H1 (cell line): ENCODE data around the gene NBPF1. TPM values are rescaled to one million over a fixed set of nuclear protein-coding genes. Genes with fewer than 3 reads are reported as not detected.
A peak's percentile ranks its signal among the peaks of the same experiment; 100 is the strongest.

ENCODE experiments used
- CTCF ChIA-PET: fragments of 300-600 bp; sonication (Branson Sonifier 250); formaldehyde crosslinking; loops from one replicate; lab custom pipeline; 2021; ENCODE audit not compliant: partially characterized antibody; lab: Charles Lee
- POLR2A ChIA-PET: fragments of 300-600 bp; sonication (Branson Sonifier 250); formaldehyde crosslinking; loops from one replicate; lab custom pipeline; 2021; ENCODE audit warnings: inconsistent platforms; ENCODE audit not compliant: partially characterized antibody; lab: Charles Lee
- DNase-seq, 2 experiments: peaks; one replicate each; pipeline versions ENCODE4 v3.0.0 to v3.0.0-alpha.2; 2010 to 2022; ENCODE audit warnings: low spot score in 2 of 2, low read depth in 1 of 2, mixed read lengths in 1 of 2
- FAIRE-seq: peaks from 2 replicates; lab custom pipeline; 2011; peaks lifted over from hg19 to GRCh38; lab: Jason Lieb, UNC
- H2AFZ ChIP-seq: 2 replicates; pipeline ENCODE4 v1.8.1; 2012; ENCODE audit warnings: low read length, inconsistent platforms
- H2AK5ac ChIP-seq: 2 replicates; pipeline ENCODE4 v1.6.1; 2013; ENCODE audit warnings: low read depth, low read length
- H2BK120ac ChIP-seq: replicated peaks from 2 replicates; pipeline ENCODE3; 2013; ENCODE audit warnings: low read depth, low read length, inconsistent platforms
- H2BK12ac ChIP-seq: 2 replicates; pipeline ENCODE4 v1.6.1; 2013; ENCODE audit warnings: low read depth, low read length
- H2BK15ac ChIP-seq: 2 replicates; pipeline ENCODE4 v1.6.1; 2013; ENCODE audit warnings: low read length
- H2BK20ac ChIP-seq: 2 replicates; pipeline ENCODE4 v1.6.1; 2013; ENCODE audit warnings: low read length
- H2BK5ac ChIP-seq: 2 replicates; pipeline ENCODE4 v1.6.1; 2013; ENCODE audit warnings: low read depth, low read length
- H3K14ac ChIP-seq: 2 replicates; pipeline ENCODE4 v1.6.1; 2013; ENCODE audit warnings: inconsistent platforms; ENCODE audit not compliant: insufficient read length
- H3K18ac ChIP-seq: 2 replicates; pipeline ENCODE4 v1.6.1; 2013; ENCODE audit warnings: low read length; ENCODE audit errors: extremely low read depth
- H3K23ac ChIP-seq: 2 replicates; pipeline ENCODE4 v1.6.1; 2013; ENCODE audit warnings: inconsistent platforms; ENCODE audit not compliant: insufficient read length
- H3K23me2 ChIP-seq: 2 replicates; pipeline ENCODE4 v1.6.1; 2013; ENCODE audit warnings: low read depth, low read length
- H3K27ac ChIP-seq: 2 replicates; pipeline ENCODE4 v1.6.1; 2011; ENCODE audit warnings: low read depth, low read length, inconsistent platforms
- H3K27me3 ChIP-seq, 4 experiments: replicated peaks in 1 of 4; 1 replicate in 1 of 4; 2 replicates in 3 of 4; pipeline versions ENCODE4 v1.6.1 to v1.8.1; 2011 to 2013; ENCODE audit warnings: low read length in 3 of 4, mild to moderate bottlenecking in 3 of 4, inconsistent platforms in 2 of 4, mixed read lengths in 2 of 4, moderate library complexity in 1 of 4; ENCODE audit not compliant: control insufficient read depth in 3 of 4, insufficient read depth in 3 of 4; ENCODE audit errors: extremely low read depth in 1 of 4
- H3K36me3 ChIP-seq, 4 experiments: 2 replicates each; pipeline versions ENCODE4 v1.6.1 to v1.8.1; 2011 to 2013; ENCODE audit warnings: mild to moderate bottlenecking in 4 of 4, low read length in 3 of 4, moderate library complexity in 2 of 4, control low read depth in 1 of 4, inconsistent platforms in 1 of 4; ENCODE audit not compliant: insufficient read depth in 4 of 4, control insufficient read depth in 2 of 4
- H3K4ac ChIP-seq: replicated peaks from 2 replicates; pipeline ENCODE3; 2013; ENCODE audit warnings: low read length, low read depth, mixed read lengths, inconsistent platforms; ENCODE audit not compliant: insufficient read length
- H3K4me1 ChIP-seq, 4 experiments: replicated peaks in 1 of 4; 1 replicate in 1 of 4; 2 replicates in 3 of 4; pipeline versions ENCODE4 v1.6.1 to v1.8.1; 2011 to 2013; ENCODE audit warnings: low read length in 3 of 4, inconsistent platforms in 2 of 4, mixed read lengths in 1 of 4; ENCODE audit not compliant: insufficient read depth in 4 of 4, control insufficient read depth in 3 of 4
- H3K4me2 ChIP-seq, 2 experiments: 2 replicates each; pipeline versions ENCODE4 v1.6.1 to v1.8.1; 2011 to 2013; ENCODE audit warnings: low read depth in 2 of 2, low read length in 2 of 2, control low read depth in 1 of 2, inconsistent platforms in 1 of 2, mild to moderate bottlenecking in 1 of 2; ENCODE audit not compliant: insufficient read depth in 1 of 2
- H3K4me3 ChIP-seq, 4 experiments: fragments of 200-600, 300-600 bp in 1 of 4; sonication (generic), shearing (Covaris generic), sonication (Bioruptor Twin) in 1 of 4; 2 replicates each; pipeline versions ENCODE4 v1.5.1 to v1.8.1; 2011 to 2016; ENCODE audit warnings: low read length in 4 of 4, low read depth in 3 of 4, control low read depth in 2 of 4, inconsistent platforms in 2 of 4, mild to moderate bottlenecking in 2 of 4, mixed read lengths in 1 of 4, moderate library complexity in 1 of 4; ENCODE audit not compliant: insufficient read depth in 2 of 4; ENCODE audit errors: extremely low read depth in 1 of 4
- H3K56ac ChIP-seq: replicated peaks from 2 replicates; pipeline ENCODE3; 2013; ENCODE audit warnings: low read depth, mild to moderate bottlenecking, mixed read lengths, low read length, inconsistent platforms; ENCODE audit not compliant: insufficient read length
- H3K79me1 ChIP-seq: 2 replicates; pipeline ENCODE4 v1.6.1; 2013; ENCODE audit warnings: low read depth, low read length, control low read depth
- H3K79me2 ChIP-seq, 2 experiments: 2 replicates each; pipeline versions ENCODE4 v1.6.1 to v1.8.1; 2012 to 2013; ENCODE audit warnings: low read length in 2 of 2, mild to moderate bottlenecking in 2 of 2, inconsistent platforms in 1 of 2; ENCODE audit not compliant: insufficient read depth in 2 of 2, control insufficient read depth in 1 of 2
- H3K9ac ChIP-seq, 4 experiments: replicated peaks in 1 of 4; 1 replicate in 1 of 4; 2 replicates in 3 of 4; pipeline versions ENCODE4 v1.6.1 to v1.8.1; 2011 to 2013; ENCODE audit warnings: low read depth in 3 of 4, low read length in 3 of 4, control low read depth in 2 of 4, mild to moderate bottlenecking in 2 of 4, moderate library complexity in 2 of 4, inconsistent platforms in 1 of 4; ENCODE audit errors: extremely low read depth in 1 of 4
- H3K9me3 ChIP-seq, 2 experiments: 2 replicates each; pipeline versions ENCODE4 v1.6.1 to v1.8.1; 2012 to 2013; ENCODE audit warnings: mild to moderate bottlenecking in 2 of 2, moderate library complexity in 2 of 2, control low read depth in 1 of 2, inconsistent platforms in 1 of 2, low read depth in 1 of 2, low read length in 1 of 2, mixed read lengths in 1 of 2; ENCODE audit not compliant: insufficient read depth in 2 of 2
- H4K20me1 ChIP-seq, 2 experiments: replicated peaks in 1 of 2; 2 replicates each; pipeline versions ENCODE3 to v1.8.1; 2011 to 2013; ENCODE audit warnings: inconsistent platforms in 2 of 2, low read length in 2 of 2, mild to moderate bottlenecking in 1 of 2; ENCODE audit not compliant: insufficient read depth in 2 of 2, control insufficient read depth in 1 of 2
- H4K5ac ChIP-seq: 2 replicates; pipeline ENCODE4 v1.6.1; 2013; ENCODE audit warnings: low read length, low read depth, mixed read lengths, inconsistent platforms; ENCODE audit not compliant: insufficient read length
- H4K8ac ChIP-seq: 2 replicates; pipeline ENCODE4 v1.8.0; 2013; ENCODE audit warnings: mild to moderate bottlenecking, moderate library complexity, low read length, inconsistent platforms; ENCODE audit not compliant: insufficient read depth; ENCODE audit errors: extremely low read depth
- H4K91ac ChIP-seq: replicated peaks from 2 replicates; pipeline ENCODE3; 2013; ENCODE audit warnings: low read length, mixed read lengths, inconsistent platforms; ENCODE audit not compliant: insufficient read length
- BACH1 ChIP-seq: IDR thresholded peaks from 2 replicates; pipeline ENCODE4 v1.6.1; 2012; ENCODE audit warnings: low read length, improper control_type of control experiment
- CHD1 ChIP-seq: IDR thresholded peaks from 2 replicates; pipeline ENCODE4 v1.6.1; 2012; ENCODE audit warnings: low read depth, low read length, improper control_type of control experiment
- EGR1 ChIP-seq: IDR thresholded peaks from 2 replicates; pipeline ENCODE4 v1.6.1; 2011; ENCODE audit warnings: low read depth, low read length, borderline replicate concordance
- EP300 ChIP-seq, 2 experiments: IDR thresholded peaks; 1 replicate in 1 of 2; 2 replicates in 1 of 2; pipeline ENCODE4 v1.6.1; 2011 to 2012; ENCODE audit warnings: low read depth in 2 of 2, low read length in 2 of 2, mild to moderate bottlenecking in 2 of 2, borderline replicate concordance in 1 of 2, inconsistent platforms in 1 of 2, moderate library complexity in 1 of 2
- JUN ChIP-seq: IDR thresholded peaks from 2 replicates; pipeline ENCODE4 v1.6.1; 2011; ENCODE audit warnings: low read depth, mild to moderate bottlenecking, improper control_type of control experiment, low read length
- JUND ChIP-seq: IDR thresholded peaks from 2 replicates; pipeline ENCODE4 v1.6.1; 2011; ENCODE audit warnings: mild to moderate bottlenecking, improper control_type of control experiment, low read length
- POLR2A ChIP-seq, 2 experiments: IDR thresholded peaks; 1 replicate in 1 of 2; 2 replicates in 1 of 2; pipeline ENCODE4 v1.6.1; 2011; ENCODE audit warnings: low read depth in 2 of 2, low read length in 2 of 2, mild to moderate bottlenecking in 2 of 2; ENCODE audit errors: control extremely low read depth in 1 of 2
- POLR2AphosphoS5 ChIP-seq: IDR thresholded peaks from 2 replicates; pipeline ENCODE4 v1.6.1; 2011; ENCODE audit warnings: low read depth, low read length
- RAD21 ChIP-seq, 2 experiments: IDR thresholded peaks in 1 of 2; conservative IDR thresholded peaks in 1 of 2; 2 replicates each; pipeline ENCODE4 v1.6.1; 2011; ENCODE audit warnings: low read depth in 2 of 2, low read length in 2 of 2, improper control_type of control experiment in 1 of 2, inconsistent platforms in 1 of 2, mild to moderate bottlenecking in 1 of 2, moderate library complexity in 1 of 2
- SP4 ChIP-seq: IDR thresholded peaks from 2 replicates; pipeline ENCODE4 v1.6.1; 2012; ENCODE audit warnings: low read length, inconsistent platforms
- TAF7 ChIP-seq: optimal IDR thresholded peaks from 2 replicates; pipeline ENCODE3; 2011; ENCODE audit warnings: low read depth, mild to moderate bottlenecking, inconsistent platforms, low read length, moderate library complexity, borderline replicate concordance
- TCF12 ChIP-seq: IDR thresholded peaks from 2 replicates; pipeline ENCODE4 v1.6.1; 2011; ENCODE audit warnings: low read depth, mild to moderate bottlenecking, low read length
- WGBS, 2 experiments: shearing (Covaris generic) in 1 of 2; methylation state at CpG; one replicate each; pipeline versions ENCODE4 v1.1.6 to v1.1.7; 2013 to 2015; ENCODE audit warnings: low lambda C conversion rate in 2 of 2, mixed read lengths in 2 of 2, inconsistent platforms in 1 of 2, low coverage in 1 of 2, missing lambda C conversion rate in 1 of 2; ENCODE audit not compliant: insufficient replicate concordance in 2 of 2, insufficient coverage in 1 of 2, insufficient read length in 1 of 2; ENCODE audit errors: extremely low coverage in 1 of 2, missing lambda C conversion rate in 1 of 2; 5-methylcytosine and 5-hydroxymethylcytosine counted together
- polyA plus RNA-seq, 7 experiments: library from polyadenylated mRNA; depleted of rRNA in 3 of 7; stranded (reverse) in 5 of 7; unstranded in 2 of 7; fragments of >200 nt in 5 of 7; fragments of 200-250 nt in 2 of 7; gene quantifications; 1 replicate in 5 of 7; 2 replicates in 1 of 7; 4 replicates in 1 of 7; pipeline versions ENCODE4 v1.2.1 to v1.2.3, GENCODE V29; 2011 to 2013; ENCODE audit warnings: missing spikeins in 2 of 7, mixed read lengths in 2 of 7
- total RNA-seq: library from RNA; stranded (reverse); fragmentation: NEBNext Ultra II Directional; extraction: Animal tissue kit (Norgen Biotek cat#: 25700); gene quantifications from 2 replicates; pipeline ENCODE4 v1.2.1, GENCODE V29; 2021
- TF ChIP-seq, protein P1 (sequence below): IDR thresholded peaks from 2 replicates; pipeline ENCODE4 v1.6.1; 2011; ENCODE audit warnings: low read length, improper control_type of control experiment

NBPF1 gene
- total and polyA plus RNA-seq, 2 of the 8 experiments (the other 6 are each of a cell fraction or from before 2014, with no cell fraction given), result 9.6 to 19.3 TPM

DNA sequence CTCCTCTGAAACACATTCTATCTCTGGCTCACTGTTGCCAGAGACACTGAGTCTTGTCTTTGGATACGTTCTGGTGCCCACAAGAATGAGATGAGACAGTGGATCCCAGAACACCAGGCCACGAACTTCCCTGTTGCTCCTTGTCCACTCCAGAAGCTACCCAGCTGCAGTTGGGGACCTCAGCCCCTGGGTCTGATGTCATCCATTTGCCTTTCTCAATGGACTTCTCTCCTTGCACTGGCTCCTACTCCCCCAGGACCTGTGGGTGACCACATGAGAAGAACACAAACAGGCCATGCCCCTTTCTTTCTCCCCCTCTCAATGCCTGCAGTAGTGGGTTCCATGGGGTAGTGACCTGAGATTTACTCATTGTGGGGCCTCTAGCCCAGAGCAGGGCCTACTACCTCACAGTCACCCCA, 5.9 kb downstream of the NBPF1 start:
- Histone ChIP-seq H2BK5ac (no peak overlapping the region), H2BK120ac (no peak overlapping the region), H3K23me2 (peaks cover 1% of the 10 kb centered on the region; the same call in 1 of the 2 replicates), H3K4me2 (no peak overlapping the region), H3K9me3 (no peaks in the 10 kb centered on the region), H3K4ac (no peak overlapping the region), H3K79me2 (no peaks in the 10 kb centered on the region), H3K4me1 (peaks cover 0 to 4% (median 1%) of the 10 kb centered on the region in 4 experiments; a peak in 1 of 7 replicates), H3K27ac (no peak overlapping the region), H3K36me3 (peaks cover 0 to 4% (median 2%) of the 10 kb centered on the region in 4 experiments; a peak in 3 of 8 replicates), H4K8ac (no peak overlapping the region), H3K23ac (no peak overlapping the region), H3K56ac (no peak overlapping the region), H4K91ac (no peak overlapping the region), H3K79me1 (no peaks in the 10 kb centered on the region), H3K27me3 (peaks cover 3 to 15% (median 9%) of the 10 kb centered on the region in 4 experiments), H3K18ac (no peak overlapping the region), H3K4me3 (no peak overlapping the region), H2AFZ (no peak overlapping the region), H2AK5ac (no peak overlapping the region), H2BK20ac (no peak overlapping the region), H2BK15ac (no peak overlapping the region)
- no peak for FAIRE-seq
- POLR2A ChIA-PET, result interaction anchor here (1.0 to 2.8 kb wide), 2 partner anchors 10 to 13 kb away, joined by 3 to 12 read pairs; no protein-coding TSS in a partner anchor
- no peak for DNase-seq
- TF ChIP-seq POLR2A (IDR thresholded peaks at IDR 0.05; ENCODE audit: control extremely low read depth in 1 of 2, low read depth in 2 of 2, low read length in 2 of 2) (no peak), BACH1 (no peak), JUND (no peak), EP300 (IDR thresholded peaks at IDR 0.05; ENCODE audit: borderline replicate concordance in 1 of 2, low read depth in 2 of 2, low read length in 2 of 2) (no peak), CHD1 (no peak), EGR1 (no peak), TAF7 (no peak), TCF12 (no peak), SP4 (no peak), POLR2AphosphoS5 (no peak), RAD21 (IDR thresholded peaks at IDR 0.05 in 1 of 2, conservative IDR thresholded peaks at IDR 0.05 in 1 of 2; ENCODE audit: low read depth in 2 of 2, low read length in 2 of 2) (no peak), JUN (no peak)
- TF ChIP-seq, protein P1, sequence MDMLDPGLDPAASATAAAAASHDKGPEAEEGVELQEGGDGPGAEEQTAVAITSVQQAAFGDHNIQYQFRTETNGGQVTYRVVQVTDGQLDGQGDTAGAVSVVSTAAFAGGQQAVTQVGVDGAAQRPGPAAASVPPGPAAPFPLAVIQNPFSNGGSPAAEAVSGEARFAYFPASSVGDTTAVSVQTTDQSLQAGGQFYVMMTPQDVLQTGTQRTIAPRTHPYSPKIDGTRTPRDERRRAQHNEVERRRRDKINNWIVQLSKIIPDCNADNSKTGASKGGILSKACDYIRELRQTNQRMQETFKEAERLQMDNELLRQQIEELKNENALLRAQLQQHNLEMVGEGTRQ, result no peak
- TF ChIP-seq, all 59 proteins: peak for 0
- no peak overlapping the region for H3K14ac ChIP-seq
- H4K20me1 ChIP-seq, result peaks cover 0 to 1% of the 10 kb centered on the region in 2 experiments
- H3K9ac ChIP-seq, result 0 out of 7 replicates have a peak overlapping the region, but pooled peaks of 1 of the 4 experiments have one; percentile 7
- no peak overlapping the region for H4K5ac ChIP-seq
- H2BK12ac ChIP-seq, result no peak overlapping the region
- WGBS, 2 experiments, result 89% methylated on average over 2 of the region's 2 CpGs; no CpG with 5 or more reads in 1 of the 2 experiments
- CTCF ChIA-PET, result interaction anchor here (2.3 to 20.3 kb wide), 4 partner anchors 8 to 90 kb away, joined by 6 to 611 read pairs (median 107); no protein-coding TSS in a partner anchor
